Nephron (organoid): ENCODE measurements around the gene PRF1.

ENCODE experiments used
- H3K27ac Mint-ChIP-seq, 3 experiments: 2 replicates each; pipeline ENCODE4 v1.8.0; 2020; ENCODE audit warnings: mixed read lengths in 3 of 3, mild to moderate bottlenecking in 2 of 3, moderate library complexity in 1 of 3
- H3K27me3 Mint-ChIP-seq: 2 replicates; pipeline ENCODE4 v1.8.0; 2021; ENCODE audit warnings: low read depth, mild to moderate bottlenecking, moderate library complexity, mixed read lengths
- H3K36me3 Mint-ChIP-seq: 2 replicates; pipeline ENCODE4 v1.8.0; 2020; ENCODE audit warnings: low read depth, mixed read lengths
- H3K4me1 Mint-ChIP-seq: 2 replicates; pipeline ENCODE4 v1.8.0; 2020; ENCODE audit warnings: mixed read lengths
- H3K4me3 Mint-ChIP-seq, 3 experiments: 2 replicates each; pipeline ENCODE4 v1.8.0; 2020; ENCODE audit warnings: mild to moderate bottlenecking in 3 of 3, mixed read lengths in 3 of 3, moderate library complexity in 2 of 3
- H3K9me3 Mint-ChIP-seq: 2 replicates; pipeline ENCODE4 v1.8.0; 2020; ENCODE audit warnings: mixed read lengths
- CTCF ChIP-seq, 3 experiments: fragments of 200-600 bp; sonication (generic); IDR thresholded peaks; one replicate each; pipeline ENCODE4 v1.5.0; 2021; ENCODE audit warnings: antibody characterized with exemption in 3 of 3; ENCODE audit not compliant: unreplicated experiment in 3 of 3

Gene PRF1

DNA sequence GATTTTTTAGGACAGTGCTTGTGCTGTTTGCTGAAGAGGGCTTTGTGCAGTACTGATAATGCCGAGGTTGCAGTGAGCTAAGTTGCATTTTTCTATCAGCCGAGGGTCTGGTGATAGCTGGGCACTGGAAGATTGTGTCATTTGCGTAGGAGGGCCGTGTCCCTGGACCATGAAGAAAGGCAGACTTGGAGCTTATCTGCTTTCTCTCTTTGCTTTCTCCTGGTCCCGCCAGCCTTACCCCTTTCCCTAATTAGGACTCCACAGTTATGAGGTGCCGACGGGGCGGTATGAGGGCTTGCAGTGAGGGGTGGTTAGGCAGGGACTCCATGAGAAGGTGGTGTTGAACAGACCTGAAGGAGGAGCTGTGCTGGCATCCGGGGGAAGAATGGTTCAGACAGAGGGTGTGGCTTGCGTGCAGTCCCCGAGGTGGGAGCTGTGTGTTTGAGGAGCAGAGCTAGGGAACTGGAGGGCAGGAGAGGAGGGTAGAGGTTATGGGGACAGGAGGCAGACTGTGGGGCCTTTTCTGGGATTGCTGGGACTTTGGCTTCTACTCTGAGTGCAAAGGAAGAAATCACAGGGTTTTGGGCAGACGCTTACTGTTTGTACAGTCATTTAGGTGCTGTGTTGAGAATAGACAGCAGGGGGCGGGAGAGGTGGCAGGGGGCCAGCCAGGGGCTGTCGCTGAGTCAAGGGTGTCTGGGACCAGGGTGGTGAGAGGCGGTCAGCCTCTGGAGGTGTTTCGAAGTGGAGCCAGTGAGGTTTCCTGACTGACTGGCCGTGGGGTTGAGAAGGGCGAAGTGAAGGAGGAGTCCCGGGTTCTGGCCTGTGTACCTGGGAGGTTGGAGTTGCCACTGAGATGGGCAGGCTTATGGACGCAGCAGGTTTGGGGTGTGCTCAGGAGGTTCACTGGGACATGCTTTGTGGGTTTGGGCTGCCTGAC, 43.4 kb downstream of the PRF1 start:
- no peaks in the 10 kb centered on the region for H3K9me3 Mint-ChIP-seq
- peak; percentile 33 to 53 (median 46) for TF ChIP-seq CTCF (IDR thresholded peaks at IDR 0.05; ENCODE audit: unreplicated experiment in 3 of 3)
- no peaks in the 10 kb centered on the region for H3K36me3 Mint-ChIP-seq
- peak overlapping the region; percentile 6 to 51 (median 21) for H3K27ac Mint-ChIP-seq
- peaks cover 3% of the 10 kb centered on the region for H3K27me3 Mint-ChIP-seq
- H3K4me1 Mint-ChIP-seq, result peaks cover 50% of the 10 kb centered on the region
- H3K4me3 Mint-ChIP-seq, result peak overlapping the region in 2 of 3 experiments; percentile 3 to 9

- H3K27ac Mint-ChIP-seq, result peak overlapping the region in 2 of 3 experiments; percentile 21 to 51
- H3K27me3 Mint-ChIP-seq, result peaks cover 3% of the 10 kb centered on the region
- no peak for TF ChIP-seq CTCF (IDR thresholded peaks at IDR 0.05; ENCODE audit: unreplicated experiment in 3 of 3)
- no peaks in the 10 kb centered on the region for H3K36me3 Mint-ChIP-seq
- H3K4me1 Mint-ChIP-seq, result peaks cover 47% of the 10 kb centered on the region
- no peaks in the 10 kb centered on the region for H3K9me3 Mint-ChIP-seq
- H3K4me3 Mint-ChIP-seq, result no peak overlapping the region
Measured at GRCh38 chr10:70558295-70558694, 44.2 kb downstream of the PRF1 start.

DNA sequence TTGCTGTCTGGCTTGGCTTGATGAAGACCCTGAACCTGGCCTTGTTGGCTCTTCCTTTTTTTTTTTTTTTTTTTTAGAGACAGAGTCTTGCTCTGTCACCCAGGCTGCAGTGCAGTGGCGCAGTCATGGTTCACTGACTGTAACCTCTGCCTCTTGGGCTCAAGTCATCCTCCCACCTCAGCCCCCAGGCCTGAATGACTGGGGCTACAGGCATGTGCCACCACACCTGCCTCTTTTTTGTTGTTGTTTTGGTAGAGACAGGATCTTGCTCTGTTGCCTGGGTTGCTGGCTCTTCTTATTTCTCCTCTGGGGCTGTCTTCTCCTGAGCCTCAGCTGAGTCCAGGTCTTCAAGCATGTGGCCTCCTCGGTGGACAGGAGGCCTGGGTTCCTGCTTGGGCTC, 44.7 kb downstream of the PRF1 start:
- peaks cover 47% of the 10 kb centered on the region for H3K4me1 Mint-ChIP-seq
- H3K27ac Mint-ChIP-seq, result no peak overlapping the region
- no peaks in the 10 kb centered on the region for H3K36me3 Mint-ChIP-seq
- H3K9me3 Mint-ChIP-seq, result no peaks in the 10 kb centered on the region
- peaks cover 3% of the 10 kb centered on the region for H3K27me3 Mint-ChIP-seq
- TF ChIP-seq CTCF (IDR thresholded peaks at IDR 0.05; ENCODE audit: unreplicated experiment in 3 of 3), result no peak
- H3K4me3 Mint-ChIP-seq, result no peak overlapping the region

- no peak for TF ChIP-seq CTCF (IDR thresholded peaks at IDR 0.05; ENCODE audit: unreplicated experiment in 3 of 3)
- H3K9me3 Mint-ChIP-seq, result no peaks in the 10 kb centered on the region
Measured at GRCh38 chr10:70557086-70557845, 45.3 kb downstream of the PRF1 start.

DNA sequence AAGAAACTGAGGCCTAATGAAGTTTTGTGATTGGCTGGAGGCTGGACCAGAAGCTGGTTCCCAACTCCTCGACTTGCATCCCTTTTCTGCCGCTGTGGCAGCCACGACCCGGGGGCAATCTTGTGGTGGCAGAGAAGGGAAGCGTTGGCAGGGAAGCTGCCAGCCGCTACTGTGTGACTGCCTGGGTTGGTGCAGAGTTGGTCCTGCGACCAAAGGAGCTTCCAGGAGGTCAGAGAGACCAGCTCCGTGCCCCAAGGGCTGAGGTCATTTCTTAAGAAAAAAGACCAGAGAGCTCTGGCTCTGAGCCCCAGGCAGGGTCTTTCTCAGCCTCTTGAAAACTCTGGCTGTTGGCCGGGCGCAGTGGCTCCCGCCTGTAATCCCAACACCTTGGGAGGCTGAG, 47.2 kb downstream of the PRF1 start:
- H3K9me3 Mint-ChIP-seq, result no peaks in the 10 kb centered on the region
- H3K27me3 Mint-ChIP-seq, result peaks cover 3% of the 10 kb centered on the region
- TF ChIP-seq CTCF (IDR thresholded peaks at IDR 0.05; ENCODE audit: unreplicated experiment in 3 of 3), result no peak
- peaks cover 43% of the 10 kb centered on the region for H3K4me1 Mint-ChIP-seq
- no peak overlapping the region for H3K4me3 Mint-ChIP-seq
- H3K36me3 Mint-ChIP-seq, result no peaks in the 10 kb centered on the region
- no peak overlapping the region for H3K27ac Mint-ChIP-seq

More at GRCh38 chr10:70557086-70557845, 45.3 kb downstream of the PRF1 start:
- Mint-ChIP-seq H3K4me1 (peaks cover 49% of the 10 kb centered on the region), H3K36me3 (no peaks in the 10 kb centered on the region), H3K4me3 (no peak overlapping the region), H3K27ac (no peak overlapping the region), H3K27me3 (peaks cover 3% of the 10 kb centered on the region)
